Raji (cell line): ENCODE results near the gene SH3GL1.

Source experiments
- POLR2A ChIP-seq: IDR thresholded peaks from 2 replicates; pipeline ENCODE4 v1.6.1; 2011; ENCODE audit warnings: low read depth, low read length, control low read depth; ENCODE audit not compliant: insufficient read depth

Gene SH3GL1

DNA sequence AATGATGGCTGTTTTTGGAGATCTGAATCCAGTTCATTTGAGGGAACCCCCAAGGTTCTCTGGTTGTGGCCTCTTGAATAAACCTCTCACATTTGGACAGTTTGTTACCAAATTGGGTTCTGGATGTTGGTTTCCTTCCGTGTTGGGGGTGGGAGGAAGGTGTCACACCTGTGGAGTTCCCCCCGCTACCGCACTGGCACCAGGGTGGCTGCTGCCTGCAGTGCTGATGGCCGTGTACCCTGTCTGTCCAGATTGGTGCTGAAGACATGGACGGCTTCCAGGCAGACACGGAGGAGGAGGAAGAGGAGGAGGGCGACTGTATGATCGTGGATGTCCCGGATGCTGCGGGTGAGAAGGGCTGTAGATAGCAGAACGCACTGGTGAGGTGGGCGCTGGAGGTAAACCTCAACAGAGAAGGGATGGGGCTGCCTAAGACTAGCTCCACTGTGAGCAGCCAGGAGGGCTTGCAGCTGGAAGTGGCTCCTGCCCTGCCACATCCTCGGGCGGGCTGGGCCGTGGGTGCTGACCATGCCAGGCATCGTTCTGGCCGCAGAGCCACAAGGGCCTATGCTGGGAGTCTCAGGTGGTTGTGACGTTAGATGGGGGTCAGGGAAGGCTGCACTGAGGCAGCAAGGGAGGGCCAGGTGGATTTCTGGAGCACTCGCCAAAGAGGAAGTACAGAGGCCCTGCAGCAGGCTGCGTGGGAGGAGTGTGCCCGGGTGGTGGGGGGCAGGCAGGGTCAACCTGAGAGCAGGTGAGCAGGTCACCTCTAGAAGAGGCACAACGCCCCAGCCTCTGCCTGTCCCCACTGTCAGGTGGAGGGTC, 41.9 kb upstream of the SH3GL1 start:
- TF ChIP-seq POLR2A = no peak

DNA sequence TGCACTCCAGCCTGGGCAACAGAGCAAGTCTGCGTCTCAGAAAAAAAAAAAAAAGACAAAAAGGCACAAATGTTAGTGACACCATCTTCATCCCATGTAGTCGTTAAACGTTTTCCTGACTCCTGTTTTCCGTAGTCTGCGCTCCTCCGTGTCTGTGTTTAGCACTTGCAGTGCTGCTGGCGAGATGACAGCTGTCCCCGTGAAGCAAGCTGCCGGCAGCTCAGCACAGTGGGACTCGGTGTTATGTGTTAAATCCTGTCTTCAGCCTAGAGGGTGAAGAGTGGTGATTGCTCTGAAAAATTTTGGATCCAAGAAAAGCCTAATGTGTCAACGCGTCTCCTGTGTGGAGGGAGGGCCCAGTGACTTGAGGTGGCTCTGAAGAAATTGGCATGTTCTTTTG, 38.9 kb upstream of the SH3GL1 start:
- TF ChIP-seq POLR2A = no peak

DNA sequence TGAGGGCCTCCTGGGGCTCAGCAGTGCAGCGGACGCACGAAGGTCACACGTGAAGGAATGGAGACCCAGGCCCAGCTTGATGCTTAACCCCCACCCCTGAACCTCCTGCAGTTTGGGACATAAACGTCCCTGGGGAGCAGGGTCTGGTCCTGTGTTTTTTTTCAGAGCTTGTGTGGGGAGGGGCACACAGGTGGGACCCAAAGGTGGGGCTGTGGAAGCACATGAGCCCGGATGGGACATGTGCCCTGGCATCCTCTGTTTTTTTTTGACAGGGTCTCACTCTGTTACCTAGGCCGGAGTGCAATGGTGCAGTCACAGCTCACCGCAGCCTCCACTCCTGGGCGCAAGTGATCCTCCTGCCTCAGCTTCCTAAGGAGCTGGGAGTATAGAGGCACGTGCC, 36.8 kb upstream of the SH3GL1 start:
- TF ChIP-seq POLR2A = no peak

DNA sequence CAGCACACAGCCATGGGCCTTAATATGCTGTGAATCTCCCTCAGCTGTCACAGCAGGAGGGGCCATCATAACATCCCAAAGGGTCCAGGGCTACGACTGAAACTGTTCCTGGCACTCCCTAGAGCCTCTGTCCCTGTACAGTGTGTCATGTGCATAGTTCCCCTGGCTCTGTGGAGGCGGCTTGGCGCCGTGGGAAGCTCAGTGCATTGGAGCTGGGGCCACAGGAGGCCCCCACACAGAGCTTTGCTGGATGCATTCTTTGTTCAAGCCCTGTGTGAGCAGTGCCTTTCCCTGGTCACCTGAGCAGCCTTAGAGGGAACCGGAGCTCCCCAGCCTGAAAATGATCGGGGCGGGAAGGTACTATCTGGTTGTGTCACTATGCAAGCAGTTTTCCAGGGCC, 35.9 kb upstream of the SH3GL1 start:
- no peak for TF ChIP-seq POLR2A

DNA sequence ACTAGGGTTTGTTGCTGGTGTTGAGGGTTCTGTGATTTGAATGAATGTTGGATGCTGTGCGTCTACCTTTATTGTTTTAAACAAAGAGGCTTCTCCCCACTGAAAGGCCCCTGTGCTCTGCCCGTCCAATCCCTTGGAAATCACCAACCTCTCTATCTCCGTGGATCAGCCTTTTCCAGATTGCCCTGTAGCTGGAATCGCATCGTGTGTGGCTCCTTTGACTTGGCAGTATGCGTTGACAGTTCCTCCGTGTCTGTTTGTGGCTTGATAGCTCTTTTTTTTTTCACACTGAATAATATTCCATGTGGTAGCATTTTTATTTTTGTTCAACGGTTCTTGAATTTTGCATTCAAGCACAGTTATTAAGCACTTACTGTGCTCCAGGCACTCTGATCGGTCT, 34.0 kb upstream of the SH3GL1 start:
- TF ChIP-seq POLR2A = no peak

DNA sequence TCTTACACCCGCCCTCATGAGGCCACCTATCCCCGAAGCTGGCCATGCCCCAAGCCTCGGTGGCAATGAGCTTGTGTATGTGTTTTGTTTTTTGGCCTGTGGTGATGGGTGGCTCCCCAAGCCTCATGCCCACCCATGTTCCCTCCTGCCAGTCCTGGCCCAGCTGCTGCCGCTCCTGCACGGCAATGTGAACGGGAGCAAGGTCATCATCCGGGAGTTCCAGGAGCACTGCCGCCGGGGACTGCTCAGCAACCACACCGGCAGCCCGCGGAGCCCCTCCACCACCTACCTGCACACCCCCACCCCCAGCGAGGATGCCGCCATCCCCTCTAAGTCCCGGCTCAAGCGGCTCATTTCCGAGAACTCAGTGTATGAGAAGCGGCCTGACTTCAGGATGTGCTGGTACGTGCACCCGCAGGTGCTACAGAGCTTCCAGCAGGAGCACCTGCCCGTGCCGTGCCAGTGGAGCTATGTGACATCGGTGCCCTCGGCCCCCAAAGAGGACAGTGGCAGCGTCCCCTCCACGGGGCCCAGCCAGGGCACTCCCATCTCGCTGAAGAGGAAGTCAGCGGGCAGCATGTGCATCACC, 32.7 kb upstream of the SH3GL1 start:
- no peak for TF ChIP-seq POLR2A

DNA sequence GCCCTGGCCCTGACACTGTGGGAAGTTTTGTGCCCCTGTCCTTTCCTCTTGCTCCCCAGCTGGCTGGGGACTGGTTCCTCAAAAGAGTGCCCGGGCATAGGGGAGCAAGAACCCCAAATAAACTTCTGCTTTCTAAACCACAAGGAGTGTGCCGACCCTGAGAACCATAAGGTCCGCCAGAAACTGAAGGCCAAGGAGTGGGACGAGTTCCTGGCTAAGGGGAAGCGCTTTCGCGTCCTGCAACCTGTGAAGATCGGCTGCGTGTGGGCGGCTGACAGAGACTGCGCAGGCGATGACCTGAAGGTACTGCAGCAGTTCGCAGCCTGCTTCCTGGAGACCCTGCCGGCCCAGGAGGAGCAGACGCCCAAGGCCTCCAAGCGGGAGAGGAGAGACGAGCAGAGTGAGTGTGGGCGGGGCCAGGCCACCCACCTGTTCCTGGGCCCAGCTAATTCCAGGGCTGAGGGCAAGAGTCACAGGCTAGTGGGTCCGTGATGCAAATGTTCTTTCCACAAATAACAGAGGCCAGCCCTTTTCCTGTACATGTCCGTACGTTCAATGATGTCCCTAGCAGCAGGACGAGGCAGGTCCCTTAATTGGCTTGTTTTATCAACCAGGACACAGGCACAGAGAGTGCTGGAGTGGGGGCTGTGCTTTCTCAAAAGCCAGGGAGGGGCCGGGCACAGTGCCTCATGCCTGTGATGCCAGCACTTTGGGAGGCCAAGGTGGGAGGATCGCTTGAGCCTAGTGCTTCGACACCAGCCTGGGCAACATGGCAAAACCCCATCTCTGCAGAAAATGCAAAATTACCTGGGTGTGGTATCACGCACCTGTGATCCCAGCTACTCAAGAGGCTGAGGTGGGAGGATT, 31.7 kb upstream of the SH3GL1 start:
- TF ChIP-seq POLR2A = no peak

DNA sequence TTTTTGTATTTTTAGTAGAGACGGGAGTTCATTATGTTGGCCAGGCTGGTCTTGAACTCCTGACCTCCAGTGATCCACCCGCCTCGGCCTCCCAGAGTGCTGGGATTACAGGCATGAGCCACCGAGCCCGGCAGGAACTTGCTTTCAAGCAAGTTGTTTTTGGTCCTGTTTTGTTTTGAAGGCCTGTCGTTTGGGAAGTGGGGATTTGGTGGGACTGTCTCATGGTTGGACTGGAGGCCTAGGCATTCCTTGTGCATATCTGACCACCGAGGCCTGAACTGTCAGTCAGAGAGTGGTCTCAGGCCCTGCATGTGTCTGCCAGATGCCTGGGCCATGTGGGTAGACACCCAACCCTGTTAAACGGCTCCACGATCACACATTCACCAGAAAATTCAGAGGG, 30.9 kb upstream of the SH3GL1 start:
- no peak for TF ChIP-seq POLR2A

DNA sequence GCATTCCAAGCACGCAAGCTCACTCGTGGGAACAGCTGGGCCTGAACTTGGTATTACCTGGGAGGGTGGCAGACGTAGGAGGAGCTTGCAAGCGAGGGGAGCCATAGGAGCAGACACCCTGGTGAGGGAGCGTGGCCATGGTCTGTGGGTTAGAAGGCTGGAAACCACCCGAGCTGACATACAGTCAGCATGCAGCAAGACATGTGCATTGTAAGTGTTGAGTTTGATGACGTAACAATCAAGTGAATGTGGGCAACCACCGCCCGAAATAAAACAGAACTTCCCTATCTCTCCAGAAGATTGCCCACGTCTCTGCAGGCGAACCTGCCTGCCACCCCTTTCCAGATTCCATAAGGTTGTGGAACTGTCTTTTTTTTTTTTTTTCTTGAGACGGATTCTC, 30.4 kb upstream of the SH3GL1 start:
- no peak for TF ChIP-seq POLR2A

DNA sequence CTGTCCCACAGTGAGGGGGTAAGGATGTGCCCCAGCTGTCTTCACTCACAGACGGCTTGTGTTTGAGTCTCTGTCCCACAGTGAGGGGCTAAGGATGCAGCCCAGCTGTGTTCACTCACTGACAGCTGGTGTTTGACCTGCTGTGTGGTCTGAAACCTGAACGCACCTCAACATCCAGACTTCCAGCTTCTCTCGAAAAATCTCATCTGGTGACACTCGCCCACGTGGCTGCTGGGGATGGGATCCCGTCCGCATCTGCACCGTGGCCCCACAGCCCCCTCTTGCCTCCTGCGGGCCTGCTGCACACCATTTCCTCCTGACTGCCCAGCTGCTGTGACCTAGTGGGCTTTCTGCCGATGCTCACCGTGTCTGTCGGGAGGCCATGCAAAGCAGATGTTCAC, 29.4 kb upstream of the SH3GL1 start:
- TF ChIP-seq POLR2A = no peak

DNA sequence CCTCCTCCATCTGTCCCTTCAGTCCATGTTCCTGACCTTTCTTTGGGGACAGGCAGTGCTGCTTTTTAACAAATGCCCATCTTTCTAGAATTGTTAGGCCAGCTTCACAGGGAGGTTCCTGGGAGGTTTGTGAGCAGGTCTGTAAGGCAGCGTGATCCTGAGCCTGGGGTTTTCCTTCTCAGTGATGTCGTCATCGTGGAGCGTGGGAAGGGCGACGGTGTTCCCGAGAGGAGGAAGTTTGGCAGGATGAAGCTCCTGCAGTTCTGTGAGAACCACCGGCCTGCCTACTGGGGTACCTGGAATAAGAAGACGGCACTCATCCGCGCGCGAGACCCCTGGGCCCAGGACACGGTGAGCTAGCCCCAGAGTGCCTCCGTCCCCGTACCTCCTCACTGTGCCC, 28.9 kb upstream of the SH3GL1 start:
- TF ChIP-seq POLR2A = no peak

DNA sequence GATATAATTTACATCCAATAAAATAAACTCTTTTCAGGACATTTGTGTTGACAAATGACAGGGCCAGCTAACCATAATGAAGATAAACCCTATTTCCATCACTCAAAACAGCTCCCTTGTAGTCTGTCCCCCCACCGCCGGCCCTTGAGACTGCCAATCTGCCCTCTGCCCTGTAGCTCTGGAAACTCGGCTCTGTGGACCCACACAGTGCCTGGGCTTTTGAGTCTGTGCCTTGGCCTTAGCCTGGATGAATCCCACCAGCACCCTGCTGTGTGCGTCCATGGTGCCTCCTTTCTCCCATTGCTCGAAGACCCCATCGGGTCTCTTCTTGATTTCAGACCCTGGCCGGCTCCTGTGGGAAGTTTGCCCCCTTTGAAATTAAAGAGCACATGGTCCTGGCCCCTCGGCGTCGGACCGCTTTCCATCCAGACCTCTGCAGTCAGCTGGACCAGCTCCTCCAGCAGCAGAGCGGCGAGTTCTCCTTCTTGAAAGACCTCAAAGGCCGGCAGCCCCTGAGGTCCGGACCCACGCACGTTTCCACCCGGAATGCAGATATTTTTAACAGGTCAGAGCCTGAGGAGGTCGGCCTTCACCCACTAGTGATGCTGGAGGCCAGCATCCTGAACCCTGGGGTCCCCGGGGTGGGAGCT, 28.1 kb upstream of the SH3GL1 start:
- TF ChIP-seq POLR2A = no peak

DNA sequence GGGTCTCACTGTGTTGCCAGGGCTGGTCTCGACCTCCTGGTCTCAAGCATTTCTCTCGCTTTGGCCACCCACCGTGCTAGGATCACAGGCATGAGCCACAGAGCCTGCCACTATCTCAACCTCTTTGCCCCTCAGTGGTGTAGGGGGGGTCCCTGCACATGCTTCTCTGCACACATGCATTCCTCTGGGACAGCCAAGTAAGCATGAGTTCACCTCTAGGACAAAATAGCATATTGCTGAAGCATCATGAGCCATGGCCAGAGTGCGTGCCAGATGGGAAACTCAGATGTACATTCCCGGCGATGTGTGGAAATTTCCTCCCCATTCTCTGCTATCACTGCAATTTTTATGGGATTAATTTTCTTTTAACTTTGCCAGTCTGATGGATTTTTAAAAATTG, 25.2 kb upstream of the SH3GL1 start:
- TF ChIP-seq POLR2A = no peak

DNA sequence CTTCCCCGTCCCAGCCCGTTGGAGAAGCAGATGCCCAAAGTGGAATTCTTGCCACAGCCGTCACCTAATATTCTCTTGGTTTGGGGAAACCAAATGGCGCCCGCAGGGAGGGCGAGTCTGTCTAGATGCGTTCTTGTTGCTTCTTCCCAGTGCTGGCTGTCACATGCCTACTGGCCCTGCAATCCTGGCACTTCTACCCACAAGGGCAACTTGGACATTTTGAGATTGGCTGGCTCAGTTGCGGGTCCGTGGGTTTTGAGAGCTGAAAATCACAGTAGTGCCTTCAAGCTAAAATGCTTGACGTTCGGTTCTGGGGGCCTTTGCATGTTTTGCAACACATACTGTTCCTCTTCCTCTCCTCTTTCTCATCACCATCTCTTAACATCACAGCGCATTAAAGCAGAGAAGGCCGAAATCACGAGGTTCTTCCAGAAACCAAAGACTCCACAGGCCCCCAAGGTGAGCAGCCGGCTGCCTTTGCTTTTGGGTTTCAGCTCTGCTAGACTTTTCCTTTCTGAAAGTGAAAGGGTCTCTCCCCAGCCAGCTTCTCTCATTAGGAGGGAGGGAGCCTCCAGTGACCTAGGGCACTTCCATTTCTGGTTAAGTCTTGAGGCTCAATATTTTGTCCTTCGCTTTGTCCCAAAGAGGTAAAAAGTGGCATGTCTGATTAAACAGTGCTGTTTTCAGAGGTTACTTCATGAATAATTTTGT, 23.2 kb upstream of the SH3GL1 start:
- no peak for TF ChIP-seq POLR2A

DNA sequence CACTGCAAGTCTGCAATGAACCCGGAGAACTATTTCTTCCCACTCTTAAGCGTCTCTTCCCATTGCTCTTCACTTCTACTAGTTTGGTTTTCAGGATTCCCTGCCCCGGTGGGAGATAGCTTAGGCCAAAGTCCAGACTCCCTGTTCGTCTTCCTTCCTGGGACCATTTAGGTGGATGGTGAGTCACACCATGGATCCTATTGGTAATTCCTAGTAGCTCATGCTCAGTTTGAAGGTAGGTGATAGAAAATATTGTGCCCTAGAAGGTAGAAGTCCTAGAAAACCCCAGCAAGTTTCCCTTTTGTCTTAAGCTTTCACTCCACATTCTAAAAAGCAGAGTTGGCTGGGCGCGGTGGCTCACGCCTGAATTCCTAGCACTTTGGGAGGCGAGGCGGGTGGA, 15.9 kb upstream of the SH3GL1 start:
- no peak for TF ChIP-seq POLR2A
